HG03565 (cell line): ENCODE measurements around the gene NCEH1.
"Not testable (repeated sequence)": the region's sequence is repeated elsewhere in the genome, so short reads cannot be mapped to it uniquely, and the experiment has no call there.

Experiments
- ATAC-seq: cut with Tn5 transposase; IDR thresholded peaks from one replicate; pipeline ENCODE4 v1.9.1; 2021; ENCODE audit warnings: mild to moderate bottlenecking, moderate library complexity; ENCODE audit not compliant: unreplicated experiment

NCEH1 gene, protein sequence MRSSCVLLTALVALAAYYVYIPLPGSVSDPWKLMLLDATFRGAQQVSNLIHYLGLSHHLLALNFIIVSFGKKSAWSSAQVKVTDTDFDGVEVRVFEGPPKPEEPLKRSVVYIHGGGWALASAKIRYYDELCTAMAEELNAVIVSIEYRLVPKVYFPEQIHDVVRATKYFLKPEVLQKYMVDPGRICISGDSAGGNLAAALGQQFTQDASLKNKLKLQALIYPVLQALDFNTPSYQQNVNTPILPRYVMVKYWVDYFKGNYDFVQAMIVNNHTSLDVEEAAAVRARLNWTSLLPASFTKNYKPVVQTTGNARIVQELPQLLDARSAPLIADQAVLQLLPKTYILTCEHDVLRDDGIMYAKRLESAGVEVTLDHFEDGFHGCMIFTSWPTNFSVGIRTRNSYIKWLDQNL

DNA sequence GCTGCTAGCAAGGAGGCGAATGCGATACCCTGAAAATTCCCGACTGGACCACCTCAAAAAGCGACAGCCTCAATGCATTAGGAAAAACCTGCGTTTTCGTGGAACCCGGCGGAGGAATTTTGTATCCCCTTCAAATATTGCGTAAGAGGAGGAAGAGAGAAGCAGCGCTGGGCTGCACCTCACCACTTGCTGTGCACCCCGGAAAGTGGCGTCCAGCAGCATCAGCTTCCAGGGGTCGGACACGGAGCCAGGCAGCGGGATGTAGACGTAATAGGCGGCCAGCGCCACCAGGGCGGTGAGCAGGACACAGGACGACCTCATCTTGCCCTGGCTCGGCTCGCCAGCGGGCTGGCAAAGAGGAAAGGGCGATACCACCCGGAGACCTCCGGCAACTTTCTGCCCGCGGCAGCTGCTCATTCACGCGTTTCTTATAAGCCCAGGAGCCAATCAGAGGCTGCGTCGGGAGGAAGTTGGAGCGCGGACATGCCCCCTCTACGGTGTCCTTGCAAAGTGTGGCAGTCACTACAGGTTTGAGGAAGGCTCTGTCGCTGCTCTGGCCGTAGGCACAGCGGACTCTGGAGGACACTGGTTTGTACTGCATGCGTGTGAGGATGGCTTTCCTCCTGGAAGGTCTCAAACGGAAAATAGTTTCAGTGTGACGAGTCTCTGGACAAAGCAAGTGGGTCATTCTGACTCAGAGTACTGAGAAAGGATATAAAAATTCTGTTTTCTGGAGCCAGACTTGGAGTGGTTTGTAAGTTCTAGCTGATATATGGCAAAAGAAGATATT is at the start of gene NCEH1:
NCEH1 (minus strand) TSS at position 404 of the 790 bp plus-strand sequence; CDS start at position 321, 83 bp downstream.
- ATAC-seq: peak; percentile 100

DNA sequence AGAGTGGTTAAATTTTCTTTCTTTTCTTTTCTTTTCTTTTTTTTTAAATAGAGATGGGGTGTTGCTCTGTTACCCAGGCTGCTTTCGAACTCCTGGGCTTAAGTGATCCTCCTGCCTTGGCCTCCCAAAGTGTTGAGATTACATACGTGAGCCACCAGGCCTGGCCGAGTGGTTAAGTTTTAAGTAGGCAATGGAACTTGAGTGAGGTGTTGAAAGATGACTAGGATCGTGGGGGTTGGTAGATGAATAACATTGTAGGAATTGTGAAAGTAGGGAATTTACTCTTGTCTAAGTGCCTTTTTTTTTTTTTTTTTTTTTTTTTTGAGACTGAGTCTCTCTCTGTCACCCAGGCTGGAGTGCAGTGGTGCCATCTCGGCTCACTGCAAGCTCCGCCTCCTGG is 49.5 kb upstream of the NCEH1 start:
- ATAC-seq: not testable (repeated sequence)

DNA sequence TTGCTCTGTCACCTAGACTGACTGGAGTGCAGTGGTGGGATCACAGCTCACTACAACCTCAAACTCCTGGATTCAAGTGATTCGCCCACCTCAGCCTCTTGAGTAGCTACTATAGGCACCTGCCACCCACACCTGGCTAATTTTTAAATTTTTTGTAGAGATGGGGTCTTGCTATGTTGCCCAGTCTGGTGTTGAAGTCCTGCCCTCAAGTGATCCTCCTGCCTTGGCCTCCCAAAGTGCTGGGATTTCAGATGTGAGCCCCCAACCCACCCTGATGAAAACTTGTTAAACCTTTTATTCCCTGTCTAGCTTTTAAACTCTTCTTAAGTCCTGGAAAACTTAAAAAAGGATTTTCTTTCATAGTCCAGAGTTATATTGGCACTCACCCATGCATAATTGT is 42.3 kb upstream of the NCEH1 start:
- no peak for ATAC-seq

DNA sequence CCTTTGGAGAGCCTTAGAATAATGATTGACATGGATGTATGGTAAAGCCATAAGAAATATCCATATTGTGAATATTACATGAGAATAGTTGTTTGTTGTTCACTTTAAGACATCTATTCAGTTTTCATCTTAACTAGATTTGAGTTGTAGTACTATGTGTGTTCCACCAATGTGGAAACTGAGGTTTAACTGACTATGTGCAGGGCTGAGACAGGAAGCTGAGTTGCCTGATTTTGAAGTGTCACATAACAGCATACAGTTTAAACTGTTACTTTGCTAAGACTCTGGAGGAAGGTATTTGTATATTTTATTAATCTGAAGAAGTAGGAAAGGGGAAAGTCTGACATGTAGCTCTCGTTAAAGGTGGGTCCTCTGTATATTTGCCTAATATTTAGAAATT is 41.8 kb upstream of the NCEH1 start:
- no peak for ATAC-seq

DNA sequence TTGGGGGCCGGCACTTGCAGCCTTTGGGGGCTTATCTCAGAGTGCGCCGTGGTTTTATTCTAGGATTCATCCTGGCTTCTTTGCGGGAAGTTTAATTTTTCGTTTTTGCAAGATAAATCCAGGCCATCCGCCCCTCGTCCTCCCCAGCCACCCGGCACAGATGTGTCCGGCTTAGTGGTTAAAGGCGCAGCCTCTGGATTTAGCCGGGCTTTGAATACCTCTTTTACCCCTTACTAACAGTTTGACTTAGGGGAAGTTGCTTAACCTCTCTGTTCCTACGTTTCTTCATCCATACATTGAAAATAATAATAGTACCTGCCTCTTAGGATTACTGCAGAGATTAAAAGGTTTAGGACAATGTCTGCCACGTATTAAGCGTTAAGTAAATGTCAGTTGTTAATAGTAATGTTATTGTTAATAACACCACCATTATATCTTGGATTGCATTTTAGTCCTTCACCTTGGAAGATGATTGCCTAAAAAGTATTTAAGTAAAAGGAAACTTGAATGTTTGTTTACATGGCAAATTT is 40.4 kb upstream of the NCEH1 start:
- no peak for ATAC-seq

DNA sequence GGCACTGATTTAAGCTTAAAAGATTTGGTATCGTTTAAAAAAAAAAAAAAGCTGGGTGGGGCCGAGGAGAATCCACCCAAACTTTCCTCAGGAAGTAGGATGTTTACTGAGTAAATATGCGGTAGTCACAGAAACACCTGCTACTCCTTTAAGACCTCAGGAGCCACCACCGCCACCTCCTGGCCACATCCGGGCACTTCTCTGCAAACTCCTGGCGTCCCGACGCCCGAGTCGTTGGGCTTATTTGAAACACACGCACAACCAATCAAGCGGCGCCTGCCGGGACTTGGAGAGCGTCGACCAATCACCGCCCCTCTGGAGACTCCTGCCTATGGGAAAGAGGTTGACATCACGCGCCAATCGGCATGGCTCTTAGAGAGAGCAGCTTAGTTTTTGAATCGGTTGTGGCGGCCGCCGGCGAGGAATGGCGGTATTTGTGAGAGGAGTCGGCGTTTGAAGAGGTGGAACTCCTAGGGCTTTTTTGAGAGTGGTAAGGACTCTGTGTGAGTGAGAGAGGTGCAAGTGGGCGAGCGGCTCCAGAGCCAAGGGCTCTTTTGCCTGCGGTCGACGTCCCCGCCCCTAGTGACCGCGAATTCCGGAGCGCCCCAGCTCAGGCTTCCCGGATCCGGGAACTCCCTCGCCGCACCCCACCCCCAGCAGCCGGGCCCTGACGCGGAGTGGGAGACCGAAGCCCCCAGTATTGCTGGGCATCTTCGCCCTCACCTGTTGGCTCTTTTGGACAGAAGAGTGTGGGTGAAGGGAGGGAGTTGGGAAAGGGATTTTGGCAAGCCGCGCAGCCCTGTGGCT is 39.7 kb upstream of the NCEH1 start, which contains the start of gene ECT2:
ECT2 (plus strand) TSS at position 359 of the 807 bp plus-strand sequence. CDS start 3,805 bp downstream, outside the sequence.
- ATAC-seq: peak; percentile 98

DNA sequence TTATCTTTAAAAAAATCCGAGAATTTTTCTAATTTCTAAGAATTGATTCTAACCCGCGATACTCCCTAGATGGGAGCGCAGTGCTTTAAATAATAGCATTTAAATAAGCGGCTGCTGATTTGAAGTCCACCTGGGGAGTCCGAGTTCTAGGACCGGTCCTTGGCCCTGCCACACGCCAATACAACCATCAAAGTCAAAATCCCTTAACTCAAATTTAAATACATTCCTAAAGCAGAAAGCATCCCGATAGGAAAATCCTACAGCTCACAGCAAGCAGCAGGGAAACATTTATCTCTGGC is 39.2 kb upstream of the NCEH1 start:
- no peak for ATAC-seq

DNA sequence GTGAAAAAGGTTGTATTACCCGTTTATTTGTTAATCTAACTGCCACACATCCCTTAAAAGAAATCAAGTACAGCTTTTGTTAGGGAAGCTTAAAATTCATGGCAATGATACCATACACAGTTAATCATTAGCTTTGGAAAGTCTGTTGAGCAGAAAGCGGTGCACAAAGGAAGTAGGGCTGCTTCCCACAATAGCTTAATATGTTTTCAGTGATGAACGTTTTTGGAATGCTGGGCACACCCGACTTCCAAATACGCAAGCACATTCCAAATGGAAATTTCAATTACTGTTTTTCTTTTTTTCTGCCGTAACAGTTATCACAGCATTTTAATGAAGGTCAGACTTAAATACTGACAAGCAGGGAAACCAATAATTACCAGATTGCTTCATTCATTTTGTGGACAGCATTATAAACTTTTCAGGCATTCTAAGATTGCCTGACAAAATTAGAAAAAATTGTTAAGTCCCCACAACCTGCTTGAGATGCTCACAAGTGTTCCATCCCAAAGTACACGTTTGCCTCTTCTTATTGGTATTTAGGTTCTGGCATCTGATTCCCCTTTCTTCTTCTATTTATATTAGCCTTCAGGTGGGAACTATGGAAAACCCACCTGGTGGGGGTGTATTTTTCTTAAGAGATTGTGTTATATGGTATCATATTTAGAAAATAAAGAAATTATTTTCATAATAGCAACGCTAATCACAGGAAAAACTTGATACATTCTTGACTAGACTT is 38.5 kb upstream of the NCEH1 start:
- ATAC-seq: no peak

DNA sequence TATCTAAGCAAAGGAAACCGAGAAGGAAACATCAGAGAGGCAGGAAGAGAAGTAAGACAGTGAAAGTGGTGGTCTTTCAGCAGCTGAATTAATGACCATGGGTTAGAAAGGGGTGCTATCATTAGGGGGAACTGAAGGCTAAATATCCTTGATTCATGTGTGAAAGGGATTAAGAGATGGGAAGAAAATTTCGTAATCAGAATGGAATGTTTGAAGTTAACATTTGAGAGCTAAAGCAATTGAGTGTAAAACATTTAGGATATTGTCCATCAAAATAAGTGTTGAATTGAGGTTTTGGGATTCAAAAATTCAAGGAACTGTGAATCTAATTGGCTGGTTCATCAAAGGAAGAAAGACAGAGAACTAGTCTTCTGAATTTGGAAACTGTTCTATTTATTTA is 35.6 kb upstream of the NCEH1 start:
- ATAC-seq: no peak

DNA sequence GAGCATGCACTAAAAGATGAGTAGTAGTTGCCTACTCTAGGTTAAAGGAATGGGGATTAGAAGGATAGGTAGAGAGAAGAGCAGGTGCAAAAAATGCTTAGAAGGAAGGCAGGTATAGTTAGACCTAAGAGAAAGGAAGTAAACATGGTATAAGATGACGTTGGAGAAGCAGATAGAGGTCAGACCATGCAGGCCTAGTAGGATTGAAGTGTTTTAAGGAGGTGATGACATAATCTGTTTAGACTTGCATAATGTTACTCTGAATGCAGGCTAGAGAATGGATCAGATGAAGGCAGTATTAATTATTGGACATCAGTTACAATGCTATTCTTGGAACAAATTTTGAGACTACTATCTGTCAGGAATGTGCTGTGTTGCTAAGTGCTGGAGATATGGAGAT is 28.6 kb upstream of the NCEH1 start:
- ATAC-seq: no peak

DNA sequence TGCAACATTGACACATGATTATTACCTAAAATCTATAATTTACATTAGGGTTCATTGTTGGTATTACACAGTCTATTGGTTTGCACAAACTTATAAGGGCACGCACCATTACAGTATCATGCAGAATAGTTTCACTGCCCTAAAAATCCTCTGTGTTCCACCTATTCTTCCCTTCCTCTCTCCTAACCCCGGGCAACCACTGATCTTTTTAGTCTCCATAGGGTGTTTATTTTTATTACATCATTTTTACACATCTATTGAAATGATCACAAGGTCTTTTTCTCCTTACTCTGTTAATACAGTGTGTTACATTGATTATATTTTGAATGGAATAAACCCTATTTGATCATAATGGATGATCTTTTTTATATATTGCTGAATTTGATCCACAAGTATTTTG is 24.1 kb upstream of the NCEH1 start:
- no peak for ATAC-seq

DNA sequence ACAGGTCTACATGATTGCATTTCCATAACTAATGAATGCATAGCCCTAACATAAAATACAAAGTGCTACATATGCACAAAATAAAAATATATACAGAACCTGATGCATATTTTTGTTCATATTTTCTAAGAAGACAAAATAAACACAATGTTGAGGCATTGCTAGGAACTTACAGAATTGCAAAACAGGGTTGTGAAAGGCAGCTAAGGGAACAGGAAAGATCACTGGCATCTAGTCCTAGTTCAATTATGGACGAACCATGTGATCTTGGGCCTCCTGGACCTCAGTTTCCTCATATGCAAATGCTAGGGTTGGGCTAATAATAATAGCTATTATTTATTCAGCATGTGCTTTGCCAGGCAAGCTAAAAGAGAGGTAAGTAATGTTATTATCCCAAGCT is 15.5 kb upstream of the NCEH1 start:
- no peak for ATAC-seq

DNA sequence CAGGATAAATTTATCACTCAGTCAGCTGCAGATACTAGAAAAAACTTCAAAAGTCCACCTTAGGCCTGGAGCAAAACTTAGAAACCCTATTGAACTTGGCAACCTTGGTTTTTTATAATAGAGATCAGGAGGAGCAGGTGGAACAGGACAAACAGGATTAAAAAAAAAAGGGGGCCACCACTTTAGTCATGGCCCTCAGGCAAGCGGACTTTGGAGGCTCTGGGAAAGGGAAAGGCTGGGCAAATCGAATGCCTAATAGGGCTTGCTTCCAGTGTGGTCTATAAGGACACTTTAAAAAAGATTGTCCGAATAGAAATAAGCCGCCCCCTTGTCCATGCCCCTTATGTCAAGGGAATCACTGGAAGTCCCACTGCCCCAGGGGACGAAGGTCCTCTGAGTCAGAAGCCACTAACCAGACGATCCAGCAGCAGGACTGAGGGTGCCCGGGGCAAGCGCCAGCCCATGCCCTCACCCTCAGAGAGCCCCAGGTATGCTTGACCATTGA is 11.7 kb upstream of the NCEH1 start:
- not testable (repeated sequence) for ATAC-seq

DNA sequence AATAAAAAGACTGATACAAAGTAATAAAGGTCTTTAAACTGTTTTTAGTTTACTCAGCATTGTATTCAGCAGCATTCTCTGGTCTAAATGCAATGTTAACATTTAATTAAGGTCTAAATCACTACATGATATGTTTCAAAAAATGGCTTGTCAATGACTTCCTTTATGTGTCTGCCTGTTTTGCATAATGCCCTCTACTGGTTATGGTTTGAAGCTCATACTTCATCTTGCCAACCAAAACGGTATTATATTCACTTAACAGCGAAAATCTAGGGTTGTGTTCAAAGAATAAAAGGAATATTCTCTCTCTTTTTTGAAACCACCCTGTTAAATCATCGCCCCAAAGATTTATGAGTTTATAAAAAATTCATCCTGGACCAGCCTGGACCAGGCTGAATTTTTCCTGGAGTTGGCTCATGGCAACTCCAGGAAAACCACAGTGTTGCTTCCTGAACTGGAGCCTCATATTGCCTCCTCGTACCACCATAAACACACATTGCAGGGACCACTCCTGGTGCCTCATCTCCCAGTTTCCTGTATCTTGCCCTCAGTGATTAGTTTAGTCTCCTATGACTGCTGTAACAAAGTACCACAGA is 6.7 kb upstream of the NCEH1 start:
- no peak for ATAC-seq

DNA sequence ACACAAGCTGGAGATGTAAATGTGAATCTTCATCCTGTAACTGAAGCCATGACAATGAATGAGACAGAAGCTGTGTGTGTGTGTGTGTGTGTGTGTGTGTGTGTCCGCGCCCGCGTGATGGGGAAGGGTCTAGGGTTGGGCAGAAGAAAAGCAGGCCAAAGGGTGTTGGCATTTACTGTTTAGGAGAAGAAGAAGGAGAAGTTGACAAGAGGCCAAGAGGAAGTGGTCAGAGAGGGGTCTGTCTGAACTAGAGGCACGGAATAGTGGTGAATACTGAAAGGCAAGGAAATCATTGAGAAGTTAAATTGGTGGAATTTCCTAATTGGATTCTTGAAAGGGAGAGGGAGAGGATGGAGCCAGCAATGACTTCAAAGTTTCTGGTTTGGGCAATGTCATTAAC is 5.6 kb upstream of the NCEH1 start:
- no peak for ATAC-seq

DNA sequence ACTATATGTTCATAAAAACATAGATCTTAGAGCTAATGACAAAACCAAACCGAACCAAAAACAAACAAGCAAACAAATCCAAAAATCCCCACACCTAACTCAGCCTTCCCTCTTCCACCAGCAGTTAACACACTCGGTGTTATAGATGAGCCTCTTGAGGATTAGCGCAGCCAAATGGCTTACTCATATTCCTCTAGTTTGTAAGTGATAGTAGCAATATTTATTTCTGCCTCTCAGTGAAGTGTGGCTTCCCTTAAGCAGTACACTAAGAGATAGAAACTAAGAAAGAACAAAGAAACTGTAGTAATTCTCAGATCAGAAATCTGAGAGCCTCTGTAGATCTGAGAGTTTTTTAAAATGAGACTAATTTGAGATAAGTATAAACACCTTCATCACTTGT is 2.4 kb upstream of the NCEH1 start:
- ATAC-seq: no peak

DNA sequence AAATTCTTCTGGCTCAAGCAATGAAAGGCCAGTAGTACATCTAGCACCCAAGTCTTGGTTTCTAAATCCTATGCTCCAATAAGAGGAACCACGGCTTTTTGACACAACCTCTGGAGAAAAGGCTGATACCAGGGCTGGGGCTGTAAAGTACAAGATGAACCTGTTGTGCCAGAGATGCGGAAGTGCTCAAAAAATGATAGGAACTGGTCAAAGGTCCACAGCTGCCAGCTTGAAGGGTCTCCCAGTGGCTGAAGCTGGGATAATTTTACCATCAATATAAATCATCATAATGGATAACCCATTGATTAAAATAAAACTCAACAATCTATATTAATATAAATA is 558 bp upstream of the NCEH1 start:
- ATAC-seq: no peak

DNA sequence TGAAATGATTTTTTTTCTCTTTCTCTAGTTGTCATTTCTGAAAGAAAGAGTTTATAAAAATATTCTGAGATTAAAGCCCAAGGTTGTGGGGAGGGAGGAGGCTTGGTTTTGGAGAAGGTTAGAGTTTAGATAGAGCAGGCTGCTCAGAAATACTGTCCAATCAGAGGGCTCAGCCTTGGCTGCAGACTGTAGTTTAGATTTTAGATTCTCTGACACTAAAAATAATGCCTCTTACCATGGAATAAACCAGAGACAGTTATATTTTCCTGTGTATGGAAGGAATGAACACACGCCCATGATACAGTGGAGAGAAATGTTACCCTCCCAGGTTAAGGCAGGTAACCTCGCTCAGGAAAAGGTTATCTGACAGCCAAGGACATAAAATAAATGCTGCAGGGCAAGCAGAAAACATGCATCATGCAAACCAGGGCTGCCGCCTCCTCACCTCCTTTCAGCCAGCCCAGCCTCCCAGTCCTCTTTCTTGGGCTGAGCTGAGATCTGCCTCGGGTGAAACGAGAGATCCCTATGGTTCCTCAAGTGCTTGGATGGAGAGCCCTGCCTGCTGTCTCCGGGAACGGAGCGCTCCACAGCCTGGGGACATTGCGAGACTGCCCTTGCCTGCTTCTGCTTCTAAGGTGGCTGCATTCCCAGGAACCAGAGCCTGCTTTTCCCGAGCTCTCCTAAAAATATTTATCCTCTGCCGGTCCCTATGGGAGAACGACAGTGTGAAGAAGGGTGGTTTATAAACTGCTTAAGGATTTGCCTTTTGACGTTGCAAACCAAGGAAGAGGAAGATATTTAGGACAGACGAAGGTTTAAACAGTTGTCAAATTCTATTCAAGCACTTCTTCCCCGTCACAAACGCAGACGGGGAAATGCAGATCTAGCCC is 848 bp downstream of the NCEH1 start:
- ATAC-seq: no peak
